Nephron (organoid): Measurements from ENCODE around the gene POU3F4.

ENCODE experiments used
- H3K27ac Mint-ChIP-seq, 3 experiments: 2 replicates each; pipeline ENCODE4 v1.8.0; 2020; ENCODE audit warnings: mixed read lengths in 3 of 3, mild to moderate bottlenecking in 2 of 3, moderate library complexity in 1 of 3
- H3K27me3 Mint-ChIP-seq: 2 replicates; pipeline ENCODE4 v1.8.0; 2021; ENCODE audit warnings: low read depth, mild to moderate bottlenecking, moderate library complexity, mixed read lengths
- H3K36me3 Mint-ChIP-seq: 2 replicates; pipeline ENCODE4 v1.8.0; 2020; ENCODE audit warnings: low read depth, mixed read lengths
- H3K4me1 Mint-ChIP-seq: 2 replicates; pipeline ENCODE4 v1.8.0; 2020; ENCODE audit warnings: mixed read lengths
- H3K4me3 Mint-ChIP-seq, 3 experiments: 2 replicates each; pipeline ENCODE4 v1.8.0; 2020; ENCODE audit warnings: mild to moderate bottlenecking in 3 of 3, mixed read lengths in 3 of 3, moderate library complexity in 2 of 3
- H3K9me3 Mint-ChIP-seq: 2 replicates; pipeline ENCODE4 v1.8.0; 2020; ENCODE audit warnings: mixed read lengths
- CTCF ChIP-seq, 3 experiments: fragments of 200-600 bp; sonication (generic); IDR thresholded peaks; one replicate each; pipeline ENCODE4 v1.5.0; 2021; ENCODE audit warnings: antibody characterized with exemption in 3 of 3; ENCODE audit not compliant: unreplicated experiment in 3 of 3

The POU3F4 gene

GRCh38 chrX:83508006-83508405 is at the start of gene POU3F4:
TSS of gene POU3F4 (plus strand) at chrX:83508290. CDS start at chrX:83508325, 35 bp downstream.
- no peaks in the 10 kb centered on the region for H3K36me3 Mint-ChIP-seq
- H3K9me3 Mint-ChIP-seq, result peaks cover 13% of the 10 kb centered on the region
- H3K27me3 Mint-ChIP-seq, result peaks cover 99% of the 10 kb centered on the region
- H3K4me3 Mint-ChIP-seq, result peak within 1 kb of the TSS; percentile 54 to 71 (median 63)
- TF ChIP-seq CTCF (IDR thresholded peaks at IDR 0.05; ENCODE audit: unreplicated experiment in 3 of 3), result no peak
- no peak within 1 kb of the TSS for H3K27ac Mint-ChIP-seq
- peaks cover 3% of the 10 kb centered on the region for H3K4me1 Mint-ChIP-seq

- no peaks in the 10 kb centered on the region for H3K36me3 Mint-ChIP-seq
- H3K9me3 Mint-ChIP-seq, result peaks cover under 1% of the 10 kb centered on the region
- TF ChIP-seq CTCF (IDR thresholded peaks at IDR 0.05; ENCODE audit: unreplicated experiment in 3 of 3), result peak; percentile 37 to 50 (median 45)
- H3K4me1 Mint-ChIP-seq, result no peaks in the 10 kb centered on the region
- H3K4me3 Mint-ChIP-seq, result no peak overlapping the region
- no peaks in the 10 kb centered on the region for H3K27me3 Mint-ChIP-seq
- H3K27ac Mint-ChIP-seq, result no peak overlapping the region
These were observed 38.5 kb upstream of the POU3F4 start for GRCh38 chrX:83469551-83469950.

GRCh38 chrX:83495898-83496297 is 12.2 kb upstream of the POU3F4 start:
- H3K4me1 Mint-ChIP-seq, result no peaks in the 10 kb centered on the region
- TF ChIP-seq CTCF (IDR thresholded peaks at IDR 0.05; ENCODE audit: unreplicated experiment in 3 of 3), result no peak
- no peaks in the 10 kb centered on the region for H3K9me3 Mint-ChIP-seq
- H3K36me3 Mint-ChIP-seq, result no peaks in the 10 kb centered on the region
- H3K4me3 Mint-ChIP-seq, result no peak overlapping the region
- H3K27ac Mint-ChIP-seq, result no peak overlapping the region
- H3K27me3 Mint-ChIP-seq, result peaks cover 13% of the 10 kb centered on the region

- no peaks in the 10 kb centered on the region for H3K36me3 Mint-ChIP-seq
- H3K27ac Mint-ChIP-seq, result no peak overlapping the region
- TF ChIP-seq CTCF (IDR thresholded peaks at IDR 0.05; ENCODE audit: unreplicated experiment in 3 of 3), result no peak
- H3K4me1 Mint-ChIP-seq, result no peaks in the 10 kb centered on the region
- H3K27me3 Mint-ChIP-seq, result peaks cover 63% of the 10 kb centered on the region
- no peak overlapping the region for H3K4me3 Mint-ChIP-seq
- peaks cover 3% of the 10 kb centered on the region for H3K9me3 Mint-ChIP-seq
These were observed 7.1 kb upstream of the POU3F4 start for GRCh38 chrX:83501003-83501402.

GRCh38 chrX:83501530-83501929 is 6.6 kb upstream of the POU3F4 start:
- no peak for TF ChIP-seq CTCF (IDR thresholded peaks at IDR 0.05; ENCODE audit: unreplicated experiment in 3 of 3)
- no peak overlapping the region for H3K4me3 Mint-ChIP-seq
- H3K36me3 Mint-ChIP-seq, result no peaks in the 10 kb centered on the region
- peaks cover 66% of the 10 kb centered on the region for H3K27me3 Mint-ChIP-seq
- no peaks in the 10 kb centered on the region for H3K4me1 Mint-ChIP-seq
- H3K27ac Mint-ChIP-seq, result no peak overlapping the region
- H3K9me3 Mint-ChIP-seq, result peaks cover 3% of the 10 kb centered on the region

- Mint-ChIP-seq H3K36me3 (no peaks in the 10 kb centered on the region), H3K4me3 (no peak overlapping the region), H3K9me3 (peaks cover 10% of the 10 kb centered on the region), H3K27ac (no peak overlapping the region), H3K27me3 (peaks cover 100% of the 10 kb centered on the region), H3K4me1 (peaks cover 3% of the 10 kb centered on the region)
- TF ChIP-seq CTCF (IDR thresholded peaks at IDR 0.05; ENCODE audit: unreplicated experiment in 3 of 3), result no peak
These were observed 3.2 kb upstream of the POU3F4 start for GRCh38 chrX:83504721-83505479.
